DOHH2 (cell line): ENCODE data around the gene ACO1.

Experiments used
- H3F3A ChIP-seq: fragments of 200-600 bp; sonication (generic), shearing (Covaris generic); 2 replicates; pipeline ENCODE4 v1.6.0; 2016; ENCODE audit warnings: antibody characterized with exemption, mild to moderate bottlenecking; ENCODE audit not compliant: control insufficient read depth, insufficient read depth
- H3K27ac ChIP-seq: fragments of 200-600 bp; sonication (generic); 2 replicates; pipeline ENCODE4 v1.5.1; 2014; ENCODE audit warnings: low read depth, mild to moderate bottlenecking, low read length, moderate library complexity
- H3K27me3 ChIP-seq: fragments of 200-600 bp; sonication (generic); 2 replicates; pipeline ENCODE4 v1.6.1; 2014; ENCODE audit warnings: mild to moderate bottlenecking, low read length, mixed read lengths; ENCODE audit not compliant: control insufficient read depth
- H3K36me3 ChIP-seq: fragments of 200-600 bp; sonication (generic); 2 replicates; pipeline ENCODE4 v1.6.1; 2014; ENCODE audit warnings: mild to moderate bottlenecking, low read length, moderate library complexity, mixed read lengths; ENCODE audit not compliant: control insufficient read depth
- H3K4me1 ChIP-seq: fragments of 200-600 bp; sonication (generic); 2 replicates; pipeline ENCODE4 v1.6.1; 2014; ENCODE audit warnings: mild to moderate bottlenecking, low read length, mixed read lengths; ENCODE audit not compliant: control insufficient read depth
- H3K4me2 ChIP-seq: fragments of 200-600 bp; sonication (generic); 2 replicates; pipeline ENCODE4 v1.6.0; 2014; ENCODE audit warnings: mild to moderate bottlenecking, low read length, moderate library complexity
- H3K4me3 ChIP-seq: fragments of 200-600 bp; sonication (generic); 2 replicates; pipeline ENCODE4 v1.5.1; 2014; ENCODE audit warnings: mild to moderate bottlenecking, low read length, mixed read lengths
- H3K79me2 ChIP-seq: fragments of 200-600 bp; sonication (generic); 2 replicates; pipeline ENCODE4 v1.6.1; 2014; ENCODE audit warnings: mild to moderate bottlenecking, low read length, mixed read lengths; ENCODE audit not compliant: control insufficient read depth
- H3K9me2 ChIP-seq: fragments of 200-600 bp; sonication (generic); replicated peaks from 2 replicates; pipeline ENCODE4 v1.6.1; 2014; ENCODE audit warnings: mild to moderate bottlenecking, low read length, mixed read lengths; ENCODE audit not compliant: control insufficient read depth
- H3K9me3 ChIP-seq: fragments of 200-600 bp; sonication (generic); 2 replicates; pipeline ENCODE4 v1.6.1; 2014; ENCODE audit warnings: antibody characterized with exemption, low read length, mixed read lengths; ENCODE audit not compliant: control insufficient read depth, insufficient read depth
- H4K20me1 ChIP-seq: fragments of 200-600 bp; sonication (generic); 2 replicates; pipeline ENCODE4 v1.6.0; 2014; ENCODE audit warnings: low read depth, mild to moderate bottlenecking, antibody characterized with exemption, low read length, moderate library complexity; ENCODE audit not compliant: control insufficient read depth, insufficient read depth
- EZH2phosphoT487 ChIP-seq: fragments of 200-600 bp; sonication (generic); IDR thresholded peaks from 2 replicates; pipeline ENCODE4 v1.6.1; 2017; ENCODE audit warnings: borderline replicate concordance, mild to moderate bottlenecking, antibody characterized with exemption, low read length, moderate library complexity, mixed read lengths
- TF ChIP-seq, protein P1 (sequence below): fragments of 200-600 bp; sonication (generic); IDR thresholded peaks from one replicate; pipeline ENCODE4 v1.5.1; 2014; ENCODE audit warnings: antibody characterized with exemption, mild to moderate bottlenecking, low read depth, low read length; ENCODE audit not compliant: poor library complexity, severe bottlenecking

Gene ACO1

DNA sequence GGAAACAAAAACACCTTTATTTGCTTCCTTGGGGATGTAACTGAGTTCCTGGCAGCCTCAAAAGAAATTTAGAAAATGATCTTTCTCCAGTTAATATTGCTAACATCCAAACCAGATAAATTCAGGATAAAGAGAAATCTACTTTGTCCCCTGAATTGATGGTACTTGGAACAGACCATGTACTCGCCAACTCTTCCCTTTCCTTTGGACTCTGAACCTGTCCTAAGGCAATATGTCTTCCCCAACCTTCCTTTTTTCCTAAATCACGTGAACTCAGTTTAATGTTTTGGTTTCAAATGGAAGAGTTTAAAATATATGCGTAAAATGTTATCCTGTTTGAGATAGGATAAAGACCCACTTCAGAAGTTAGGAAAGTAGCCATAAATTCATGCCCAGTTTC lies 28.0 kb downstream of the ACO1 start:
- no peaks in the 10 kb centered on the region for H3K9me2 ChIP-seq
- no peak for TF ChIP-seq EZH2phosphoT487
- TF ChIP-seq, protein P1, sequence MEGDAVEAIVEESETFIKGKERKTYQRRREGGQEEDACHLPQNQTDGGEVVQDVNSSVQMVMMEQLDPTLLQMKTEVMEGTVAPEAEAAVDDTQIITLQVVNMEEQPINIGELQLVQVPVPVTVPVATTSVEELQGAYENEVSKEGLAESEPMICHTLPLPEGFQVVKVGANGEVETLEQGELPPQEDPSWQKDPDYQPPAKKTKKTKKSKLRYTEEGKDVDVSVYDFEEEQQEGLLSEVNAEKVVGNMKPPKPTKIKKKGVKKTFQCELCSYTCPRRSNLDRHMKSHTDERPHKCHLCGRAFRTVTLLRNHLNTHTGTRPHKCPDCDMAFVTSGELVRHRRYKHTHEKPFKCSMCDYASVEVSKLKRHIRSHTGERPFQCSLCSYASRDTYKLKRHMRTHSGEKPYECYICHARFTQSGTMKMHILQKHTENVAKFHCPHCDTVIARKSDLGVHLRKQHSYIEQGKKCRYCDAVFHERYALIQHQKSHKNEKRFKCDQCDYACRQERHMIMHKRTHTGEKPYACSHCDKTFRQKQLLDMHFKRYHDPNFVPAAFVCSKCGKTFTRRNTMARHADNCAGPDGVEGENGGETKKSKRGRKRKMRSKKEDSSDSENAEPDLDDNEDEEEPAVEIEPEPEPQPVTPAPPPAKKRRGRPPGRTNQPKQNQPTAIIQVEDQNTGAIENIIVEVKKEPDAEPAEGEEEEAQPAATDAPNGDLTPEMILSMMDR: no peak
- no peaks in the 10 kb centered on the region for H3K79me2 ChIP-seq
- H3K4me1 ChIP-seq: no peaks in the 10 kb centered on the region
- no peak overlapping the region for H3K27ac ChIP-seq
- H3K4me2 ChIP-seq: no peak overlapping the region
- H3F3A ChIP-seq: no peaks in the 10 kb centered on the region
- H3K36me3 ChIP-seq: no peaks in the 10 kb centered on the region
- H3K27me3 ChIP-seq: no peaks in the 10 kb centered on the region
- H3K4me3 ChIP-seq: no peak overlapping the region
- no peaks in the 10 kb centered on the region for H4K20me1 ChIP-seq
- H3K9me3 ChIP-seq: no peaks in the 10 kb centered on the region

DNA sequence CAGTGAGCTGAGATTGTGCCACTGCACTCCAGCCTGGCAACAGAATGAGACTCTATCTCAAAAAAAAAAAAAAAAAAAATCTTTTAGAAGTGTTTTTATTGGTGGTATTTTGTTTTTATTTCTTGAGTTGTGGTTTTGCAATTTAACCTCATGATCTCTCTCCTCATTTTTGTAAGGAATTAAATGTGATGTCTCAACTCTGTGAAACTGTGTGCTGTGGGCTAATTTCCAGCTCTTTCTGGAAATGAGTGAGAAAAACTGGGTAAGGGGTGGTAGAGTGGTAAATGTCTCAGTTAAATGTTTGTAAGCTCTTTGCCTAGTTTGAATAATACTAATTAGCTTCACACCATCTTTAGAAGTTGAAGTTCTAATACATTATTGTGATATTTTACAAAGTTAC lies 29.0 kb downstream of the ACO1 start:
- H3F3A ChIP-seq: no peaks in the 10 kb centered on the region
- H3K9me2 ChIP-seq: no peaks in the 10 kb centered on the region
- no peak overlapping the region for H3K4me3 ChIP-seq
- no peaks in the 10 kb centered on the region for H3K9me3 ChIP-seq
- H4K20me1 ChIP-seq: no peaks in the 10 kb centered on the region
- TF ChIP-seq EZH2phosphoT487: no peak
- no peak overlapping the region for H3K27ac ChIP-seq
- no peaks in the 10 kb centered on the region for H3K79me2 ChIP-seq
- no peaks in the 10 kb centered on the region for H3K36me3 ChIP-seq
- H3K4me2 ChIP-seq: no peak overlapping the region
- H3K4me1 ChIP-seq: no peaks in the 10 kb centered on the region
- no peaks in the 10 kb centered on the region for H3K27me3 ChIP-seq

DNA sequence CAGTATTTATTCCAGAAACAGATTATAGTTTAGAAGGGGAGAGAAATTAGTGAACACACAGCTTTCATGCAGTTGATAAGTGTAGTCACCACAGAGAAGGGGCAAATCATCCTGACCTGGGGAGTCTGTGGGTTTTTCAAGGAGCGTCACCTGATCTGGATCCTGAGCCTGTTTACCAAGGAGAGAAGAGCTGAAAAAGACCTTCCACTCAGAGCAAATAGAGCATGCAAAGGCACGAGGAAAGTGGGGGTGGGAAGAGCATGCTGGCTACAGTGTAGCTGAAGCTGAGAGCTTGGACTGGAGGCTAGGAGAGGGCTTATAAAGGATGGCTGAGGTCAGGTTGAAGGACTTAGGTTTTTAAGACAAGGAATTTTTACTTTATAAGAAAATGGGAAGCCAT lies 30.4 kb downstream of the ACO1 start:
- Histone ChIP-seq H3K36me3 (no peaks in the 10 kb centered on the region), H3K27ac (no peak overlapping the region), H3K4me2 (no peak overlapping the region), H3K27me3 (no peaks in the 10 kb centered on the region), H4K20me1 (no peaks in the 10 kb centered on the region), H3K9me3 (no peaks in the 10 kb centered on the region), H3K4me3 (no peak overlapping the region), H3F3A (no peaks in the 10 kb centered on the region), H3K9me2 (no peaks in the 10 kb centered on the region), H3K4me1 (no peaks in the 10 kb centered on the region), H3K79me2 (no peaks in the 10 kb centered on the region)
- TF ChIP-seq, protein P1: no peak
- no peak for TF ChIP-seq EZH2phosphoT487

DNA sequence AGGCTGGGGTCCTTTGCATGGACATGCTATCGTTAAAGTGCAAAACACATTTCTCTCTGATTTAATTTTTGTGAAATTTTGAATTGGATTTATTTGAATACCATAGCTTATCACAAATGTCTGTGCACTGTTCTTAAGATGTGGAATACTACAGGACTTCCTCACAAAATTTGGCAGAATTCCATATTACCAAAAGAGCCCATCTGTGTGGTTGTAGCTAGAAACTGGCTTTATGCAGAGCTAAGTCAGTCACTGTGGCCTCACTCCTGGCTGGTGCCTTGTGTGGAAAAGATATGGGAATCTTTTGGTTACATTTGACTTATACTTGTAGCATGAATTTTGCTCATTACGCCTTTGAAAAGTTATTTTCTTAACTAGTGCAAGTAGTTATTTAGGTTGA lies 35.5 kb downstream of the ACO1 start:
- H3K36me3 ChIP-seq: no peaks in the 10 kb centered on the region
- no peaks in the 10 kb centered on the region for H3K9me3 ChIP-seq
- H3K9me2 ChIP-seq: no peaks in the 10 kb centered on the region
- H4K20me1 ChIP-seq: no peaks in the 10 kb centered on the region
- no peak overlapping the region for H3K4me3 ChIP-seq
- no peaks in the 10 kb centered on the region for H3K4me1 ChIP-seq
- no peaks in the 10 kb centered on the region for H3K27me3 ChIP-seq
- no peak overlapping the region for H3K27ac ChIP-seq
- no peaks in the 10 kb centered on the region for H3K79me2 ChIP-seq
- H3F3A ChIP-seq: no peaks in the 10 kb centered on the region
- H3K4me2 ChIP-seq: no peak overlapping the region
- no peak for TF ChIP-seq EZH2phosphoT487
- TF ChIP-seq, protein P1: no peak
